Activated naive CD4-positive, alpha-beta T cell treated with Interleukin-2 at 50 U/mL for 16 hours (primary cell): Measurements from ENCODE around the gene POU2F1.
A peak's percentile ranks its signal among the peaks of the same experiment; 100 is the strongest.

Source experiments
- DNase-seq: peaks from one replicate; pipeline ENCODE4 v3.0.0-alpha.2; 2020

Gene POU2F1

DNA sequence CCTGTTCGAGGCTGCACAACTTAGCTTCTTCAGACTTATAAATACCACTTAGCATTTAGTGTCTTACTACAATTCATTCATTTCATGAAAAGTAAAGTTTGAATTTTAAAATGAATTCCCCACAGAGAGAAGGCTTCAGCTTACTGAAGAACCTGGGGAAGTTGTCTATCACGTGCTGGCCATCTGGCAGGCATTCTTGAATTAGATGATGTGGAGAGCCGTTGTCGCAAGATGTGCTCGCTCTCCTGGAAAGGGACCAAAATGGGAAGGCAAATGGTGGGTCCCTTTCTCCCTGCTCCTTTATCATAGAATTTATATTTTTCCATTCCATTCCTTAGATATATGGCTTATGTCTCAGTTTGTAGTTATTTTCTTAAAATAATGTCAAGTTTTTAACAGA lies 207.2 kb downstream of the POU2F1 start:
- DNase-seq = no peak

DNA sequence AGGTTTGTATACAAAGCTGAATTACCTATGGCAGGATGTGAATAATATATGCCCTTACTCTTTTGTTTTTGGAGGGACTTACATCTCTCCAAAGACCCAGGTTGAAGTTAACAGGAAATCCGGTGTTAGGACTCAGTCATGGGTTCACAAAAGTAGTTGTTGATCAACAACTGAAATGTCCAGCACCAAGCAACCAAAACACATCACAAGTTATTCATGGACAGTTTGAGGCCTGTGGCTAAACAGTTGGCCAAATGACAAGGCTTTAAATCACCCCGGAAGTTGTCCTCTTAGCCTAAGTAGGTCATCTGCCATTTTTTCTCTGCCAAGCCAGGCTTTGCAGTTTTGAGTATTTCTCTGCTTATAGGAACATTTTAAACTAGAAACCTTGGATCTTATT lies 207.7 kb downstream of the POU2F1 start:
- DNase-seq = no peak

DNA sequence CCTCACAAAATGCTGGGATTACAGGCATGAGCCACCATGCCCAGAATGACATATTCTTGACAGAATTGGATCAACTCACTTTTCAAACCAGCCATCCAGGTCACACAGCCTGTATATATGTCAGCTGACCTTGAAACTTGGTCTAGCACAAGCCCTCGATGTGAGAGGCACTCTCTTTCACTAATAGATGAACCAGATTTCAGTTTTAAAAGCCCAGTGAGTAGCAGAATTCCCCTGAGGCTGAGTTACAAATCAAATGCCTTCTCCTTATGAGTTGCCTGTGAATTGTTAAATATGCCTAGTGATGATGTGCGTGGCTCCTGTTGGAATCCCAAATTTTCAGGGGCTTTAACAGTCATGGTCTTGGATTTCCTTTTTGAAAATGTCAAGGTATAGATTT lies 208.9 kb downstream of the POU2F1 start:
- no peak for DNase-seq

DNA sequence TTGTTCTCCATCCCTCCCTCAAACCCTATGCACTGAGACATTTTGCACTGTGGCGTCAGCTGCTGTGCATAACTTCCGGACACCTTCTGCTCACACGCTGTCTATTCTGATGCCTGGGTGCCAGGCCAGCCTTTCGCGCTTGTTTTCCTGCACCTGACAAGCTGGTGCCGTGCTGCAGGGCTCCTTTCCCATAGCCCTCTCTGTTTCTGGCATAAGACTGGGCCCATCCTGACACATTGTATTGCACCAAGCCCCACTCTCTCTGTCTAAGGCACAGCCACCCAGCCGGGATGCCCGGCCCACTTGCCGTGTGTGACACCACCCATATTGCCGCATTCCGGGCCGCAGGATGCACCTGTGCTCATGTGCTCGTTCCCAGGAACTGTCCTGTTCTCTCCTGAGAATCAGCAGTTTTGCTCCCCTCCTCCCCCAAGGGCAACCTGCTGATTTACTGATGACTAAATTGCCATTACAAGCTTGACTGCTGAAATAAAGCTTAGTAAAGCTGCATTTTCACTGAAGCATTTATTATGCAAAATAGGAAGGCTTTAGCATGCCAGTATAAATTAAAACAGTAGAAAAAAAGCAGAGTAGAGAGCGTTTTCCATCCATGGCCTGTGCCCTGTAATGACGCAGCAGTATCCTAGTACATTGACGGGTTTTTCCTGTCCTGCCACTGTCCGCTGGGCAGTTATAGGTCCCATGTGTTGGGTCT lies 209.6 kb downstream of the POU2F1 start:
- DNase-seq = no peak

DNA sequence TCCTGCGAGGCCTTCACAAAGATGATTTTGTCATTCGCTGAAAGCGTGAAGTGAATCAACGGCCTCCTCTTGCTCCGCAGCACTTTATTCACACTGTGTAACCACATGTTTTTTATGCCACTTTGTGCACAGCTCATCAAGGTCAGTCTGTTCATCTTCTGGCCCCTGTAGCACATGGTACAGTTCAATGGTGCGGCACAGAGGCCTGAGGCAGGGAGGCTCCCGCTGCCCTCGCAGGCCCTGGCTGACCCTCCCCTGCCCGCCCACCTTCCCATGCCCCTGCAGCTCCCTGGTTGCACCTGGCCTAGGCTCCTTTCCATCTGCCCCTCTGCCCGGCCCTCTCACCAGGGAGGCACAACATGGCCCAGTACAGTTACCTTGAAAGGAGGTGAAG lies 210.2 kb downstream of the POU2F1 start:
- no peak for DNase-seq

DNA sequence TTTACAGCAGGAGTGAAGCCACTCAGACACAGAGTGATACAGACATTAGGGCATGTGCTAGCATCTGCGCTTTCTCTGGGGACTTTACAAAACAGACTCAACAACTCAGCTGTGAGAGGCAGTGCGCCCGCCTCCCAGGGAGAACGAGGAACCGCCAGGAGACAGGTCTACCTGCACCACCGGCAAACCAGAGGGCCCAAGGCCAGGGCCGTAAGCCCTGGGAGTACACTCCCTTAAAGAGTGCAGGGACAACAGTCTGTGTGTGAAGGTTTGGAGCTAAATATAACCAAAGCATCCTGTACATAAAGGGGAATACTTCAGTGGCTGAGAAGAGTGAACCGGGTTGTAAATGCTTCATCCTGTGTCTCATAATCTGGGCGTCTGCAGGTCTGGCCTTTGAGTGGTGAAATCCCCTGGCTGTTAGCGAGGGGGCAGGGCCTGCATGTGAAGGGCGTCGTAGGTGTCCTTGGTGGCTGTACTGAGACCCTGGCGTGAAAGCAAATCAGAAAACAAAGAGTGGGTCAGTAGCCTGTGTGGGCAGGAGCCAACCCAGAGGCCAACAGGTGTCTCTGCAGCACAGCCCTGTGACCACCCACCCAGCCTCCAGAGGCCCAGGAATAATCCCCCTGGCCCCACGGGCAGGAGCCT lies 210.7 kb downstream of the POU2F1 start:
- DNase-seq = no peak

DNA sequence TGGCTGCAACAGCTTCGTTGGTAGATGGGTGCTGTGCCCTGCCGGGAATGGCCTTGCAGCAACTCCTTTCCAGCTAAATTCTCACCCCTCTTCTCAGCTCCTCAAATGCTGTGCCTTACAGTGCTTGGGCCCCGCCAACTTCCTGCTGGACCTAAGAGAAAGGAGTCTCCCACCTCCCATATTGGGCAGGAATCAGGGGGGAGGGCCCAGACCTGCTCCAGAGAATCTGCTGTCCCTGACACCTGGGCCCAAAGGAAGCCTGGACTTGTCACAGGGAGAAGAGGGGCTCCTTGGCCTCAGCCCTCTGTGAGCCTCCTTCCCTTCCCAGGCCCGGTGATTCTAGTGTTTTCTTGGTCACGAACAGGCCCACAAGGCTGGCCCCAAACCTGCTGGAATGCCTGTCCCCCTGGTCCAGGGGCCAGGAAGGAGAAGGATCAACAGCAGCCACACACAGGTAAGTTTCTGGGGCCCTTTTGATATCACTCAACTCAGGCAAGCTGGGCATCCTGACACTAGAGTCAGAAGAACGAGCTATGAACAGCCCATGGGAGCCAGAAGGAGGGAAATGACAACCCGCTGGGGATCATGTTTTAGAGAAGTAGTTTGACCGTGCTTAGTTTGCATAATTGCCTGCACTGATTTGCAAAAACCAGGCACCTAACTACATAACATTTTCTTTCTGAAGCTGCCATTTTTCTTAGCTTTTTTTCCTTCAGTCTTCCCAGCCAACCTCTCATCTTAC lies 211.4 kb downstream of the POU2F1 start:
- DNase-seq = no peak

DNA sequence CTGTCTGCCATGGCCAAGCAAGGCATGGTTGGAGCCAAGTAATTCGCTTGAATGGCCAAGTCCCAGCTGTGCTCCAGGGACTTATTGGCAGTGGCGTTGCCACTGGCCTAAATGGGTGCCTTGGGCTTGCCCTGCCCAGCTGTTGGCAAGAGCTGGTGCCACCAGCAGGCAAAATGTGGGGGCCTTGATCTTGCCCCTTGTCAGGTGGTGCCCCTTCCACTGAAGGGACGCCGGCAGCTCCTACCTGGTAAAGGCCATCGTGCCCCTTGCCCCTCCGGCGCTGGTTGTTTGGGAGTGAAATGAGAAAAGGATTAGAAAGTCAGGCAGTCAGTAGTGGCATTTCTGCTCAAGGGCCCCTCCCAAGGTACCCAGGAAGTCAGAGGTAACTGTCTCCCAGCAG lies 212.1 kb downstream of the POU2F1 start:
- no peak for DNase-seq

DNA sequence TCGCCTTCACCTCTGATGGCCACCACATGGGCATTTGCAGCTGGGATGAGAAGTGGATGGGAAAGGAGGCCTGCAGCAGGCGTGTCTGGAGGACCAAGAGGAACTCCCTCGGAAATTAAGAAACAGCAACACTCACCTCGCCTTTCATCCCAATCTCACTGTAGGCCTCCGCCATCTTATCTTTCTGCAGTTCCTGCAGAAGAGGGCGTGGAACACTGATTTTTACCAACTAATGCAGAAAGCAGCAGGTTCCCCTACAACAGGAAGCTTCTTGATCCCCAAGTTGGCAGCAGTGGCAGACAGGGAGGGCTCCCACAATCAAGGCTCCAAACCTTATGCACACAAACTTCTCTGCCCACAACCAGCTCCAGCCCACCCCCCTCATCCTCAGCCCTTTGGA lies 213.2 kb downstream of the POU2F1 start:
- DNase-seq = no peak

DNA sequence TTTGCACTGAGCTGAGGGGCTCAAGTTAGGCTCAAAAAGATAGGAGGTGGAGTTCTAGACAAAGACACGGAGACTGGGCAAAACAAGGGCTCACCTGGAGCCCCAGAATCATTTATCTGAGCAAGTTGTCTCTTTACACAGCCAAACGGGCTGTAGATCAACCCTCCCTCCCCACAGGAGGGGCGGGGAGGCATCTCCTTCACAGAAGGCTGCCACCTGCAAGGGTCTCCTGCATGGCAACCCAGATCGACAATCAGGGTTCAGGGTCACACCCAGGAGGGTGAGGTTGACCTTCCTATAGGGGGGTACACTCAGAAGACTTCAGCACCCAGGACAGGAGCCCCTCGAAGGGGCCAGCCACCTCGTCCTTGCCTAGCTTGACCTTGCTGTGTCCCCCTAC lies 213.6 kb downstream of the POU2F1 start:
- no peak for DNase-seq

DNA sequence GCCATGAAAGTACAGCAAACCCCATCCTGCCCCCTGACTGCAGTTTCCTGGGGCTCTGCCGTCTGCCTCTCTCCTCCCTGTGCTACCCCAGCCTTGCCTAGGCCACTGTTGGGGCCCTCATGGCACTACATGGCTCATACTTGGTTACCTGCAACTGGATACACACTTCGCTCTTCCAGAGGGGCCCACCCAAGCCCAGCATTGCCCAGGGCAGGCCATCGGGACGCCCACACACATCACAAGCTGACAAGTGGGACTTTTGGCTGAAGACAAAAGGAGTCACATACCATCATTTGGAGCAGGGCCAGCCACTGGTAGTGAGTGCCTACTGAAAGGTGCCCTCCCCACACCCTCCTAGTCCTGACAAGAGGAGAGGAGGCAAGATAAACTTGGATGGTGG lies 214.8 kb downstream of the POU2F1 start:
- DNase-seq = no peak

DNA sequence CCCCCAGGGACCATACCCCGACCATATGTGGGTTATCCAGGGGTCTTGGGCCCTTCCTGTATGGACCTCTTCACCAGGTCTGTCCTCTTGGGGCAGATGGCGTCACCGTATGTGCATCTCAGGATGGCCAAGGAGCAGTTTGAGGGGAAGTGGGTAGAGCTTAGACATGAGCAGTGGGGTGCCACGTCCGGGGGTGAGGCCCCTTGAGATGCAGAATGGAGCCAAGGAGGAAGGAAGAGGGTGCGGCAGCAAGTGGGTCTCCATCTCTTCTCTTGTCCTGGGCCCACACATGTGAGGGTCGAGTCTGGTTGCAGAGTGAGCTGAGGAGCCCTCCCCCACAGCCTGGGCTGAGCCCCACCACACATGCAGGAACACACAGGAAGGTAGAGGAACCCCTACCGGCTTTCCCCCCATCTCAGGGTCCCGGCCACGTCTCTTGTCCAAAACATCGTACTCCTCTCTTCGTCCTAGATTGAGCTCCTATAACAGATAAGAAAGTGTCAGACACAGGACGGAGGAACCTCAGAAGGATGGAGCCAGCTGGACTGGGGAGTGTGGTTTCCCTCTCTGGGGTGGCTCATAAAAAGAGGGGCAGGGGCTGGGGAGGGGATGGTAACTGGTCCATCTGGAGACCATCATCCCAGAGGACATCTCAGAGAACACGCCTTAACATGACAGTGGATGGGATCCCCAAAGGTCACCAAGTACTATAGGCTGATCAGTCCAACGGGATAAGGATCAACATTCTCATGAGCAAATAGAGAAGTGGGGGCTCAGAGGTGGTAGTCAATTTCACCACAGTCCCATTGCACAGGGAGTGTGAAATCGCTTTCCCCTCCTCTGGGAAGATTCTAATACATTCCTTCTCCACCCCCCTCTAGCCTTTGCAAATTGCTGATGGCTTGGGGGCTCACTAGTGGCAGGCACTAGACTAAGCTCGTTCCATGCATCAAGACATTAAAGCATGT lies 217.8 kb downstream of the POU2F1 start:
- DNase-seq = no peak

DNA sequence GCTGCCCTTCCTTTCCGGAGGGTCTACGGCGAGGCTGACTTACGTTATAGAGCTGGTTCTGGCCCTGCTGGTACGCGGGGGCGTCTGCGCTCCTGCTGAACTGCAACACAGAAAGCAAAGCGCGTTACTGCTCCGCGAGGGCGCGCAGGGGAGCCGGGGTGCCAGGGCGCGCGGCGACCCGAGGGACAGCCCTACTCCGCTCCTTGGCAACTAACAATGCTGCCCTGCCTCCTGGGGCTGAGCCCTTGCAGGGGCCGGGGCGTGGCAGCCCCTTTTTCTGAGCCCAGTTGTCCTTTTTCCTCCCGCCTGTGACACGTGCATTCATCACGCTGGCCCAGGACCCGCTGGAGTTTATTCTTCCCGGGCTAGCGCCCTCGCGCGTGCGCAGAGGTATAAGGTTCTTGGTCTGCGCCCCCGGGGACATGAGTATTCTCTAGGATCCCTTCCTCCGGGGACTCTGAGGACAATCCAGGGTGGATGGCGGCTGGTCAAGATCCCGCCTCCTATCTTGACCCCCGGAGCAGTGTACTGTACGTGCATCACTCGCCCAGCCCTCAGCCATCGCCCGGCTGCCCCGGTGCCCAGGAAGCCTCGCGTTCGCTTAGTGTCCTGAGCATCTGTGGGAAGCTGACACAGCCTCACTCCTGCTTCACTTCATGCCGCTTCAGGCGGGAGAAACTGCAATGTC lies 218.8 kb downstream of the POU2F1 start:
- no peak for DNase-seq

DNA sequence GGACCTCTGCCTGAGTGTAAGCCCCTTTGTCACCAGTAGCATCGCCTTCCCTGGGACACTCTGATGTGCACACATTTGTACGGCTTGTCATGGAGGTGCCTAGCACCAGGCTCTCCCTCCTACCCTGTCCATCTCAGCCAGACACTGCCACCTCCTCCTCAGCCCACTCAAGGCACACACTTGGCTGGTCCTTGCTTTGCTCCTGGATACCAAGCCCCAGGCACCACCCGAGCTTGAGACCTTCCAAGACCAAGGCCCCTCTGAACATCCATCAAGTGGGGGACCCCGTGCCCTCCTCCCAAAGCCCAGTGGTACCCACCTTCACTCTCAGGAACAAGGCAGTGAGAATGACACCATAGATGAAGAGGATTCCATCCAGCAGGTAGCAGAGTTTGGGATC lies 219.7 kb downstream of the POU2F1 start:
- no peak for DNase-seq

DNA sequence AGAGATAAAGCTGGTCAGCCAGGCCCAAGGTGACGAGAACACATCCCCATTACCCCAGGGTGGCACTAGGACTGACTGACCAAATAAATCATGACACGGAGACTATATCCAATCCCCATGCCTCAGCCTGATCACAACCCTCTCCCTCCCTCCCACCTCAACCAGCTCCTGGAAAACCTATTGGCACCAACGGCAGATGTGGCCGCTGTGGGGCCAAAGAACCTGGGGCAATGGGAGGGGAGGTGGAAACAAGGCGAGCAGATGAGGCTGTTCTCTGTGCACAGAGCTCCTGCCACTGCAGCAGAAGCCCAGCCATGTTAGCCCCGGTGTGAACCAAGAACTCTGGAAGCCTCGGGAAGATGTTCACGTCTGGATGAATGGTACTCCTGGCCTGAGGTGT lies 220.1 kb downstream of the POU2F1 start:
- no peak for DNase-seq

DNA sequence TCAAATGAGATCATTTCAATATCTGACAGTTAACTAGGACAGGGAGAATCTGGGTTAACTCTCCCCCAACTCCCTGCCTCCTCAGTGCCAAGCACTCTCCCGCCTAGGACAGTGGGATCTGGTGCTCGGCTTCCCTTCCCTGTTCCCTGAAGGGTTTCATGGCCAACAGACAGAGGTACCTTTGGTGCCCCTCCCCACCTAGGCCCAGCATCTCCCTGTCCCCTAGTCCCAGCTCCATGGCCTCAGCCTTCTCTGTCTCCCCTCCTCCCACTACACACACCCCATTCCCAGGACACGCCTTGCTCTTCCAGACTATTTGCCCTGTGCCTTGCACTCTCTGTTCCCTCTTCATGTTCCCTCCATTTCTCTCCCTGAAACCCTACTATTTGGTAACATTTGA lies 220.5 kb downstream of the POU2F1 start:
- DNase-seq = no peak

DNA sequence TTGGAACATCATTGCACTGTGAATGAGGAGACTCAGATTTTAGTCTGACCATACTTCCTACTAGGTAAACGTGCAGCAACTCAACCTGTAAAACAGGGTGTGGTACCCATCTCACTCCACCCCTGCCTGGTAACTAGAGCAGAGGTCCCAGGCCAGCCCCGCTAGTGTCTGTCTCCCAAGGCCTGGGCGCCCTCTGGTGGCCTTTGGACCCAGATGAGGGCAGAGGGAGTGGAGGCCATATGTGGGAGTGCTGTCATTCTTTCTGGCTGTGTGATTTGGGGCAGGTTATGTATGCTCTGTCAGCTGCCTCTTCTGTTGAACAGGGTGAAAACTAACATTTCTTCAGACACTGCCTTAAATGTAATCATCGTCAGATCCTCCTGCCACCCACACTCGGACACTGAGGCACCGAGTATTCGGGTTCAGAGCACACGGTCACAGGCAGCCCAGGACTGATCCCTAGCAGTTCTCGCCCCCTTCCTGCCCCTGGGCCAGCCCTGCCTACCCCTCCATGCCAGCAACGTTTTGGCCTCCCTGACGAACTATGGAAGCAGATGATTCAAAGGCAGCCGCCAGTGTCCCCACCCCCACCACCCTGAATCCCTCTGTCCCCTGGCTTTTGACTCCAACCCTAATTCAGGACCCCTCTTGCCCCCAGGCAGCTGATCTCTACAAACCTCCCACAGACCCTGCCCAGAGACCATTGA lies 221.6 kb downstream of the POU2F1 start:
- peak; percentile 89 for DNase-seq

DNA sequence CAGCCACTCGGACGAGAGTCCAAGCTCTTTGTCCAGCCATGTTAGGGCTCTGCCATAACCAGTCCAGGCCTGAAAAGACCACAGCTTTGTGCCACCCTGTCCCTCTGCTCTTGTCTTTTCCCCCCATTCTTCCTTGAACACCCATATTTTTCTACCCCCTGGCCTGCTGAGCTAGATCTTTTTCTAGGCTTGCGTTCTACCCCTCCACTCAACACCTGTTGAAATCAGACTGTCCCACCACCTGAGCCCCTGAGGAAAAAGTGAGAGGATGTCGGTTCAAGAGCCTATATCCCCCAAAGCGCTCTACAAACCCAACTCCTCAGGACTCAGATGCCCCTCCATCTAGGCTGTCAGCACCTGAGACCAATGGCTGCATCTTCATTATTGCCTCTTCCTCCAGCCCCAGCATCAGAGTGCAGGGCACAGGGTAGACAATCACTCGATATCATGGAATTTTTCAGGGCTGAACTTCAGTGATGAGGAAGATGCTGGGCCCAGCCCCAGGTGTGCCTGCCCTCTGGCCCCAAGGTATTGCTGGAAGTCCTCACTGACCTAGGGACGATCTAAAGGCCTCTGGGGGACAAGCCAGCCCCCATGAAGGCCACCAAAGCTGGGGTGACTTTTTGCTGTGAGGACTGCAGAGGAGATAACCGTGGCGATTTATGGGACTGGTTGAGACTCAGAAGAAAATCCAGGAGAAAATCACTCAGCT lies 222.3 kb downstream of the POU2F1 start:
- no peak for DNase-seq

DNA sequence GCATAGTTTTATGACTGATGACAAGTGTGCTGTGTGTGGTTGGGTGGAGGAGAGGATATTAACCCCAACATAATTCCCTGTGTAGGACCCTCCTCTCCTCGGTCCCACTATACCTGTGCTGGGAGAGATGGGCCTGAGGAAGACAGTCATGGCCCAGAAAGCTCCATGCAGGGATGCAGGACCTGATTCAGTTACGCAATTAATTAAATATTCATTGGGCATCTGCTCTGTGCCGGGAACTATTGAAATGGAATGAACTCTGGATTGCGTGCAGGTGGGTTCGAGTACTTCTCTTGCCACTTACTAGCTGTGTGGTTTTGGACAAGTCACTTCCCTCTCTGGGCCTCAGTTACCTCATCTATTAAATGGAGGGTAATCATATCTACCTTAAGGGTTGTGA lies 223.1 kb downstream of the POU2F1 start:
- no peak for DNase-seq

DNA sequence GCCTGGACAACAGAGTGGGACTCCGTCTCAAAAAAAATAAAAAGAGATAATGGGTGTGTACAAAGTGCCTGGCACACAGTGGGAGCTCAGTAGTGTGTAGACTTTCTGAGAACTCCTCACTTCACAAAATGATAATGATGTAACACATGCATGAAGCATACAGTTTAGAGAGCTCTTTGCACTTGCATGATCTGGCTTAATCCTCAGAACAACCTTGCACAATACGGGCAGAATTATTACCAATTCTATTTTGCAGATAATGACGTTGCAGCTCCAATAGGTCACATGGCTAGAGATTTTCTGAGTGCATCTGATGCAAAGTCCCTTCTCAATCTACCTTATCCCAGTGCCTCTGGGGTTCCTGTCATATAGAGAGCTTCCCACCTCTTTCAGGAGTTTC lies 226.3 kb downstream of the POU2F1 start:
- DNase-seq = no peak

DNA sequence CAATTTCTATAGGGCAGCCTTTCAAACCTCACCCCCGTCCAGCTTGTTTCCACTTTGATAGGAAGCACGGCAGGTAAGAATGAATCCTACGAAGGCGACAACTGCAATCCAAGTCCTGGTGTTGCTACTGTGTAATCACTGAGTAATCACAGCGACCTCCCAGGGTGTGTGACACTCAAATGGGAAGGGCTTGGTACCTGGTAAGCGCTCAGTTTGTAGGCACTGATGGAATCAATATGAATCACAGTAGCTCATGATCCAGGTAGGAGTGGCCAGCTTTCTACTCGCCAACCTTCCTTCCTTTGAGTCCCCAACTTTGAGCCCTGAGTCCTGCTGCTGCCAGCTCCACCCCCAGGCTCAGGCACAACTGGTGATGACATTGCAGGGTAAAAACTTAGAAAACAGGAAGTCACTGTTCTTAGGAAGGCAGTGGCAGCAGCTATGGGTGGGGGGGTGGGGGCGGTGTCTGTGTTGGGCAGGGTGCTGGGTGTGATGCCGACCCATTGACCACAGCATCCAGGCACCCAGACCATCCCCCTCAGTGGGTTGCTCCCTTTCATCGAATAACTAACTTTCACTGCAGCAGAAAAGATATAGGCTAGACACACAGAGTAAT lies 226.9 kb downstream of the POU2F1 start:
- DNase-seq = peak; percentile 73
